Gastroesophageal sphincter (tissue), 3 donors: ENCODE results near the gene TMEM19.

Source experiments
- EP300 ChIP-seq: sonication (generic); formaldehyde crosslinking; IDR thresholded peaks from one replicate; pipeline ENCODE4 v1.6.1; 2017; ENCODE audit warnings: antibody characterized with exemption, mild to moderate bottlenecking
- POLR2A ChIP-seq, 2 donors: fragments of 450-650 bp; IDR thresholded peaks; one replicate each; pipeline ENCODE4 v1.6.1; 2017; ENCODE audit warnings: antibody characterized with exemption in 2 of 2, mild to moderate bottlenecking in 2 of 2, moderate library complexity in 1 of 2
- POLR2AphosphoS5 ChIP-seq: sonication (generic); formaldehyde crosslinking; IDR thresholded peaks from one replicate; pipeline ENCODE4 v1.6.1; 2017; ENCODE audit warnings: antibody characterized with exemption
- TF ChIP-seq, protein P1 (sequence below), 4 experiments: fragments of 200-600 bp in 2 of 4; fragments of 450-650 bp in 2 of 4; sonication (generic) in 1 of 4; IDR thresholded peaks; one replicate each; pipeline ENCODE4 v1.5.1; 2017 to 2019; ENCODE audit warnings: antibody characterized with exemption in 4 of 4, mild to moderate bottlenecking in 2 of 4, moderate library complexity in 2 of 4

- TF ChIP-seq POLR2A (IDR thresholded peaks at IDR 0.05) (no peak), POLR2AphosphoS5 (no peak), EP300 (no peak)
- TF ChIP-seq, protein P1, sequence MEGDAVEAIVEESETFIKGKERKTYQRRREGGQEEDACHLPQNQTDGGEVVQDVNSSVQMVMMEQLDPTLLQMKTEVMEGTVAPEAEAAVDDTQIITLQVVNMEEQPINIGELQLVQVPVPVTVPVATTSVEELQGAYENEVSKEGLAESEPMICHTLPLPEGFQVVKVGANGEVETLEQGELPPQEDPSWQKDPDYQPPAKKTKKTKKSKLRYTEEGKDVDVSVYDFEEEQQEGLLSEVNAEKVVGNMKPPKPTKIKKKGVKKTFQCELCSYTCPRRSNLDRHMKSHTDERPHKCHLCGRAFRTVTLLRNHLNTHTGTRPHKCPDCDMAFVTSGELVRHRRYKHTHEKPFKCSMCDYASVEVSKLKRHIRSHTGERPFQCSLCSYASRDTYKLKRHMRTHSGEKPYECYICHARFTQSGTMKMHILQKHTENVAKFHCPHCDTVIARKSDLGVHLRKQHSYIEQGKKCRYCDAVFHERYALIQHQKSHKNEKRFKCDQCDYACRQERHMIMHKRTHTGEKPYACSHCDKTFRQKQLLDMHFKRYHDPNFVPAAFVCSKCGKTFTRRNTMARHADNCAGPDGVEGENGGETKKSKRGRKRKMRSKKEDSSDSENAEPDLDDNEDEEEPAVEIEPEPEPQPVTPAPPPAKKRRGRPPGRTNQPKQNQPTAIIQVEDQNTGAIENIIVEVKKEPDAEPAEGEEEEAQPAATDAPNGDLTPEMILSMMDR (IDR thresholded peaks at IDR 0.05) = no peak
These were observed 29.1 kb upstream of the TMEM19 start for GRCh38 chr12:71656740-71657139.
